Heart left ventricle (tissue), 13 donors: ENCODE measurements around the gene SUSD2.

ENCODE experiments used
- POLR2A ChIP-seq, 2 donors: fragments of 450-650 bp; IDR thresholded peaks; one replicate each; pipeline ENCODE4 v1.6.1; 2017; ENCODE audit warnings: antibody characterized with exemption in 2 of 2, mild to moderate bottlenecking in 2 of 2, moderate library complexity in 2 of 2
- TF ChIP-seq, protein P1 (sequence below), 12 donors: fragments of 200-600 bp; sonication (generic) in 4 of 12; IDR thresholded peaks; one replicate each; pipeline versions ENCODE4 v1.5.0 to v1.8.0; 2018 to 2022; ENCODE audit warnings: antibody characterized with exemption in 12 of 12, mild to moderate bottlenecking in 5 of 12
- donor health status: ischemic (EF 13 %, LVEDD 7.1; RV severe dilation, severe dysfunction).
- donor health status: DM: no; HTN: yes; CAD: no.
- donor health status: DM: no; HTN: no; CAD: no.
- donor health status: ischemic (EF 25% LVEDD 6.9; RV normal size, moderate dysfunction).
- donor health status: ischemic (EF 25% LVEDD 5.7; RV mildly dilated, moderate dysfunction).
- donor health status: ischemic (EF 35%, LVEDD 5.7; RV mildly dilated, moderate dysfunction).
- donor health status: nonischemic (EF 11% LVEDD 7.7; RV severe dilation, severe dysfunction).
- donor health status: DM: yes; HTN: yes; CAD: no.
- donor health status: PGD.
- donor health status: ischemic (EF 29% LVEDD 5.4; RV normal size, mild dysfunction).
- donor health status: nonischemic (EF 23%, LVEDD 6.1; RV moderate dilation, normal function).

DNA sequence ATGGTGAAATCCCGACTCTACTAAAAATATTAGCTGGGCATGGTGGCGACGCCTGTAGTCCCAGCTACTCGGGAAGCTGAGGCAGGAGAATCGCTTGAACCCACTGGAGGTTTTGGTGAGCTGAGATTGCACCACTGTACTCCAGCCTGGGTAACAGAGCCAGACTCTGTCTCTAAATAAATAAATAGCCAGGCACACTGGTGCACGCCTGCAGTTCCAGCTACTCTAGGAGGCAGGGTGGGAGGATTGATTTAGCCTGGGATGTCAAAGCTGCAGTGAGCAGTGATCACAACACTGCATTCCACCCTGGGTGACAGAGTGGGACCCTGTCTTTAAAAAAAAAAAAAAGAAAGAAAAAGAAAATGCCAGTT is 17.4 kb downstream of the SUSD2 start:
- TF ChIP-seq, protein P1, sequence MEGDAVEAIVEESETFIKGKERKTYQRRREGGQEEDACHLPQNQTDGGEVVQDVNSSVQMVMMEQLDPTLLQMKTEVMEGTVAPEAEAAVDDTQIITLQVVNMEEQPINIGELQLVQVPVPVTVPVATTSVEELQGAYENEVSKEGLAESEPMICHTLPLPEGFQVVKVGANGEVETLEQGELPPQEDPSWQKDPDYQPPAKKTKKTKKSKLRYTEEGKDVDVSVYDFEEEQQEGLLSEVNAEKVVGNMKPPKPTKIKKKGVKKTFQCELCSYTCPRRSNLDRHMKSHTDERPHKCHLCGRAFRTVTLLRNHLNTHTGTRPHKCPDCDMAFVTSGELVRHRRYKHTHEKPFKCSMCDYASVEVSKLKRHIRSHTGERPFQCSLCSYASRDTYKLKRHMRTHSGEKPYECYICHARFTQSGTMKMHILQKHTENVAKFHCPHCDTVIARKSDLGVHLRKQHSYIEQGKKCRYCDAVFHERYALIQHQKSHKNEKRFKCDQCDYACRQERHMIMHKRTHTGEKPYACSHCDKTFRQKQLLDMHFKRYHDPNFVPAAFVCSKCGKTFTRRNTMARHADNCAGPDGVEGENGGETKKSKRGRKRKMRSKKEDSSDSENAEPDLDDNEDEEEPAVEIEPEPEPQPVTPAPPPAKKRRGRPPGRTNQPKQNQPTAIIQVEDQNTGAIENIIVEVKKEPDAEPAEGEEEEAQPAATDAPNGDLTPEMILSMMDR (IDR thresholded peaks at IDR 0.05) = no peak
- no peak for TF ChIP-seq POLR2A (IDR thresholded peaks at IDR 0.05)
